ENCODE data around the gene RNF220. TPM values are rescaled to one million over a fixed set of nuclear protein-coding genes. Genes with fewer than 3 reads are reported as not detected.

RNF220 gene
- total and polyA plus RNA-seq, 9 of the 15 experiments (the other 6 are each of a cell fraction or from before 2014, with no cell fraction given): 5.1 to 117 (median 66.9) TPM

- DNase-seq (ENCODE audit: extremely low read depth in 1 of 4, low spot score in 3 of 4) (peak; percentile 78 to 87 (median 84)), ATAC-seq (peak; percentile 97)
- 11% methylated on average over 13 of the region's 13 CpGs for WGBS (ENCODE audit: insufficient coverage, low coverage, missing lambda C conversion rate)
- no peak for TF ChIP-seq MCM5 (IDR thresholded peaks at IDR 0.05; ENCODE audit: low read depth)
- TF ChIP-seq GATA2 (CRISPR knock-in tag; IDR thresholded peaks at IDR 0.05): peak; percentile 86
- TF ChIP-seq SMAD2 (IDR thresholded peaks at IDR 0.05; ENCODE audit: low read depth, low read length): no peak
- no peak for TF ChIP-seq CEBPG (CRISPR knock-in tag; IDR thresholded peaks at IDR 0.05)
- TF ChIP-seq CEBPG (tag; conservative IDR thresholded peaks at IDR 0.05 in 1 of 2, IDR thresholded peaks at IDR 0.05 in 1 of 2): peak in 1 of 2 experiments; percentile 35; a peak in 1 of 4 replicates
- TF ChIP-seq ZNF143 (CRISPR knock-in tag; IDR thresholded peaks at IDR 0.05): no peak
- no peak for TF ChIP-seq FOXK1 (CRISPR knock-in tag; IDR thresholded peaks at IDR 0.05; ENCODE audit: borderline replicate concordance)
- TF ChIP-seq TAF1 (IDR thresholded peaks at IDR 0.05; ENCODE audit: control insufficient read depth, extremely low read depth, insufficient read depth, low read length, severe bottlenecking): peak; percentile 14
- no peak for TF ChIP-seq ZNF696 (CRISPR knock-in tag; conservative IDR thresholded peaks at IDR 0.05)
- peak; percentile 69; the same call in 1 of the 2 replicates for TF ChIP-seq TCF7 (IDR thresholded peaks at IDR 0.05; ENCODE audit: borderline replicate concordance)
- TF ChIP-seq SOX6 (IDR thresholded peaks at IDR 0.05): peak; percentile 95
- peak; percentile 85 for TF ChIP-seq FOXM1 (IDR thresholded peaks at IDR 0.05; ENCODE audit: low read depth)
- no peak for TF ChIP-seq FOXM1 (CRISPR knock-in tag; IDR thresholded peaks at IDR 0.05; ENCODE audit: low read depth)
- TF ChIP-seq ZBTB11 (CRISPR knock-in tag; IDR thresholded peaks at IDR 0.05): 0 out of 6 replicates have a peak, but pooled peaks of 1 of the 3 experiments have one; percentile 50
- TF ChIP-seq ILF3 (IDR thresholded peaks at IDR 0.05; ENCODE audit: borderline replicate concordance): no peak
- no peak for TF ChIP-seq NFRKB (IDR thresholded peaks at IDR 0.05; ENCODE audit: low read depth)
- no peak for TF ChIP-seq ZC3H4 (CRISPR knock-in tag; IDR thresholded peaks at IDR 0.05; ENCODE audit: borderline replicate concordance)
- TF ChIP-seq KDM1A (IDR thresholded peaks at IDR 0.05): peak; percentile 97 to 98
- TF ChIP-seq NR2C1 (IDR thresholded peaks at IDR 0.05): no peak
- TF ChIP-seq NR2C1 (tag; IDR thresholded peaks at IDR 0.05): peak; percentile 55; the same call in 1 of the 2 replicates
- TF ChIP-seq CTBP1 (IDR thresholded peaks at IDR 0.05; ENCODE audit: borderline replicate concordance): peak; percentile 76; the same call in 1 of the 2 replicates
Observed at GRCh38 chr1:44485229-44485933, 80.3 kb downstream of the RNF220 start.

More at GRCh38 chr1:44485229-44485933, 80.3 kb downstream of the RNF220 start:
- no peaks in the 10 kb centered on the region for H3K9me3 ChIP-seq (replicated peaks; ENCODE audit: control insufficient read depth, insufficient read depth, low read depth, low read length)
- peaks cover 20 to 24% of the 10 kb centered on the region in 2 experiments for H3K27me3 ChIP-seq (ENCODE audit: control insufficient read depth in 2 of 2, insufficient read depth in 2 of 2, low read length in 2 of 2)
- H3K79me2 ChIP-seq (ENCODE audit: control insufficient read depth, insufficient read depth, low read length): no peaks in the 10 kb centered on the region
- intact Hi-C loops (cut with micrococcal nuclease): no loop called here
- CTCF ChIA-PET (ENCODE audit: low intra/inter-chr PET ratio): interaction anchor here (0.7 kb wide), 1 partner anchor 61 kb away, joined by 3 read pairs; no protein-coding TSS in a partner anchor
- no TSS peak for BruUV-seq (replicated peaks)
- POLR2A ChIA-PET: interaction anchor here (1.2 to 2.4 kb wide), 5 partner anchors 9 to 22 kb away, joined by 3 to 15 read pairs (median 4); no protein-coding TSS in a partner anchor
- peak overlapping the region; percentile 28; the same call in 1 of the 2 replicates for H3K4me2 ChIP-seq (ENCODE audit: insufficient read depth, low read length)
- no peaks in the 10 kb centered on the region for H3K36me3 ChIP-seq (ENCODE audit: control insufficient read depth, insufficient read depth, low read length)
- in situ Hi-C loops (cut with MboI): no loop called here
- no peaks in the 10 kb centered on the region for H3K9me1 ChIP-seq (ENCODE audit: control insufficient read depth, insufficient read depth, low read length)
- FAIRE-seq: peak; percentile 94
- no peak overlapping the region for H3K9ac ChIP-seq (ENCODE audit: insufficient read depth in 1 of 2, low read depth in 2 of 2, low read length in 2 of 2)
- no peaks in the 10 kb centered on the region; the same call in 1 of the 2 replicates for H4K20me1 ChIP-seq (replicated peaks; ENCODE audit: control insufficient read depth, insufficient read depth, low read length)
- H2AFZ ChIP-seq (ENCODE audit: low read depth, low read length): no peak overlapping the region; the same call in 1 of the 2 replicates
- peaks cover 5 to 16% of the 10 kb centered on the region in 2 experiments; a peak in 4 of 5 replicates for H3K4me1 ChIP-seq (replicated peaks in 1 of 2; ENCODE audit: control insufficient read depth in 2 of 2, insufficient read depth in 2 of 2, low read length in 2 of 2)
- H3K4me3 ChIP-seq: no peak overlapping the region
- H3K27ac ChIP-seq (ENCODE audit: extremely low read depth, low read depth, low read length): no peak overlapping the region

Data from K562 (cell line).